ENCODE measurements around the gene ATP13A2. TPM values are rescaled to one million over a fixed set of nuclear protein-coding genes. Genes with fewer than 3 reads are reported as not detected.

ATP13A2 gene, protein sequence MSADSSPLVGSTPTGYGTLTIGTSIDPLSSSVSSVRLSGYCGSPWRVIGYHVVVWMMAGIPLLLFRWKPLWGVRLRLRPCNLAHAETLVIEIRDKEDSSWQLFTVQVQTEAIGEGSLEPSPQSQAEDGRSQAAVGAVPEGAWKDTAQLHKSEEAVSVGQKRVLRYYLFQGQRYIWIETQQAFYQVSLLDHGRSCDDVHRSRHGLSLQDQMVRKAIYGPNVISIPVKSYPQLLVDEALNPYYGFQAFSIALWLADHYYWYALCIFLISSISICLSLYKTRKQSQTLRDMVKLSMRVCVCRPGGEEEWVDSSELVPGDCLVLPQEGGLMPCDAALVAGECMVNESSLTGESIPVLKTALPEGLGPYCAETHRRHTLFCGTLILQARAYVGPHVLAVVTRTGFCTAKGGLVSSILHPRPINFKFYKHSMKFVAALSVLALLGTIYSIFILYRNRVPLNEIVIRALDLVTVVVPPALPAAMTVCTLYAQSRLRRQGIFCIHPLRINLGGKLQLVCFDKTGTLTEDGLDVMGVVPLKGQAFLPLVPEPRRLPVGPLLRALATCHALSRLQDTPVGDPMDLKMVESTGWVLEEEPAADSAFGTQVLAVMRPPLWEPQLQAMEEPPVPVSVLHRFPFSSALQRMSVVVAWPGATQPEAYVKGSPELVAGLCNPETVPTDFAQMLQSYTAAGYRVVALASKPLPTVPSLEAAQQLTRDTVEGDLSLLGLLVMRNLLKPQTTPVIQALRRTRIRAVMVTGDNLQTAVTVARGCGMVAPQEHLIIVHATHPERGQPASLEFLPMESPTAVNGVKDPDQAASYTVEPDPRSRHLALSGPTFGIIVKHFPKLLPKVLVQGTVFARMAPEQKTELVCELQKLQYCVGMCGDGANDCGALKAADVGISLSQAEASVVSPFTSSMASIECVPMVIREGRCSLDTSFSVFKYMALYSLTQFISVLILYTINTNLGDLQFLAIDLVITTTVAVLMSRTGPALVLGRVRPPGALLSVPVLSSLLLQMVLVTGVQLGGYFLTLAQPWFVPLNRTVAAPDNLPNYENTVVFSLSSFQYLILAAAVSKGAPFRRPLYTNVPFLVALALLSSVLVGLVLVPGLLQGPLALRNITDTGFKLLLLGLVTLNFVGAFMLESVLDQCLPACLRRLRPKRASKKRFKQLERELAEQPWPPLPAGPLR
- total RNA-seq, result 16.4 TPM
- long read RNA-seq, transcript ATP13A2-203 (29 exons, 3,981 nt), result major isoform, 12 of 27 reads
- long read RNA-seq, transcript ATP13A2-201 (29 exons, 3,840 nt), result minor isoform, 7 of 27 reads
- long read RNA-seq, partial matches to known transcripts, result 5 of 27 reads
- long read RNA-seq, other reads (novel, unspliced or antisense), result 3 of 27 reads

DNA sequence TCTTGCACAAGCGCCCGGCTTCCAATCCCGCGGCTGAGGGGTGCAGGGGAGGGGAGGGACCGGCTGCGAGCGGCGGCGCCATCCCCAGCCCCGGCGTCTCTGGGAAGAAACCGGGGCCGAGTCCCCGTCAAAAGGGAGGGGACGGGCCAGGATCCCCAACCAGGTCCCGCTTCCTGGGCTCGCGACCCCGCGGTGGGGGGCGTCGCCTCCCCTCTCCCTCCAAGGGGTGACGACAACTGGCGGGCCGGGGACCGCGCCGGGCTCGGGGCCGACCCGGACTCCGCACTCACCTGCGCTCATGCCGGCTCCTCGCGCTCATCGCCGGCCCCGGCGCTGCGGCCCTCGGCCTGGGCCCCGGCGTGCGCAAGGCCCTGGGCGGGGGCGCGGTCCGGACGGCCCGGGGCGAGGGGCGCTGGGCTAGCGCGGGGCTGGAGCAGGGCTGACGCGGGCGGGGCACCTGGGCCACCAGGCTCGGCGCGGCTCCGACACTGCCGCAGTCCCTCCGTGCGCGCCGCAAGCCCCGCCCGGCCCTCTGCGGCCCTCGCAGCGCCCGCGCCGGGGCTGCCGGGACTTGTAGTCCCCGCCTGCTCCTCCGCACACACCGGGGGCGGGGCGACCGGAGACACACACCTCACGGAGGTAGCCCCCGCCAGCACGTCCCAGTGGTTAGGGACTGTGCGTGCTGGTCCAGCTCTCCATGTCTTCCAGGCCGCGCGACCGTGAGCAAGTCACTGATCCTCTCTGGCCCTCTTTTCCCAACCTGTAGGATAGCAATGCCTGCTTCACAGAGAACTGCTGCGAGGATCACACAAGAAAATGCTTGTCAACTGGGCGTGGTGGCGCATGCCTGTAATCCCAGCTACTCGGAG lies at the start of gene ATP13A2:
Gene ATP13A2, minus strand, starts transcription at position 490 of the 869 bp plus-strand sequence. Its CDS starts 190 bp downstream, at position 300.
- peak; percentile 95 for ATAC-seq
- intact Hi-C loops (cut with DNase I), result loop anchor here (5.0 kb wide), 2 partner anchors 41 to 49 kb away; partner anchors contain the start of gene SDHB
- peak; percentile 93 for DNase-seq (ENCODE audit: missing footprints)

DNA sequence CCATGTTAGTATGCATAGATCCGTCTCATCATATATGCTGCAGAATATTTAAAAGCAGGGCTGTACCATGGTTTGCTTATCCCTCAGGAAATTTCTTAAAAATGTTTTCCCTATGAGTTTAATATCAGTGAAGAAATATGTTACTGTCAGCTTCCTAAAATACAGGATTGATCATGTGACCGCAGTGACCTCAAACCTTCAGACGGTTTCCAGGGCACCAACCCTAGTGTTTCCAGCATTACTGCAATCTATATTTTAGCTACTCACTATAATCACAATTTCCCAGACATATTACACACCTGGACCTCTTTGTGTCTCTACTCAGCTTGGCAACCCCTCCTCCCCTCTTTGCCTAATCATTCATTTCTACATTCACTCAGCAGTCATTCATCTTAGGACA lies 49.8 kb upstream of the ATP13A2 start:
- intact Hi-C loops (cut with DNase I), result loop anchor here (5.0 to 10.0 kb wide), 2 partner anchors 273 to 346 kb away; no protein-coding TSS in a partner anchor
- no peak for DNase-seq (ENCODE audit: missing footprints)
- no peak for ATAC-seq

DNA sequence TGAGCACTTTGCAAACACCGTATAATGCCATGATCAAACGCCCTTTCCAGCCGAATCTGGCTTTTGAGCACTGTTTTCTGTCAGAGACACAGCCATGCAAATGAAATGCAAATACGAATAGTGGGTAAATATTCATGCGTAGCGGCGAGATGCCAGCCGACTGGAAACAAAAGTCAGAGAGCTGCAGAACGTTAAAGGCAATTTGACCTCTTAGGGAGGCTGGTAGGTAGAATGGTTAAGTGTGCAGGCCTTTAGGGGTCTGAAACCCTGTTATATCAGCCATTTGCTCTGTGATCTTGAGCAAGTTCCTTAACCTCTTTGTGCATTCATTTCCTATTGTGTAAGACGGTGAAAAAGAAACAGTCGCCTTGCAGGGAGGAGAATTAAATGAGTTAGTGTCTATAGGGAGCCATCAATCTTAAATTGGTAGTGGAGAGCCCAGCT lies 48.6 kb upstream of the ATP13A2 start:
- intact Hi-C loops (cut with DNase I), result loop anchor here (5.0 to 10.0 kb wide), 2 partner anchors 274 to 347 kb away; no protein-coding TSS in a partner anchor
- DNase-seq (ENCODE audit: missing footprints) (no peak), ATAC-seq (no peak)

DNA sequence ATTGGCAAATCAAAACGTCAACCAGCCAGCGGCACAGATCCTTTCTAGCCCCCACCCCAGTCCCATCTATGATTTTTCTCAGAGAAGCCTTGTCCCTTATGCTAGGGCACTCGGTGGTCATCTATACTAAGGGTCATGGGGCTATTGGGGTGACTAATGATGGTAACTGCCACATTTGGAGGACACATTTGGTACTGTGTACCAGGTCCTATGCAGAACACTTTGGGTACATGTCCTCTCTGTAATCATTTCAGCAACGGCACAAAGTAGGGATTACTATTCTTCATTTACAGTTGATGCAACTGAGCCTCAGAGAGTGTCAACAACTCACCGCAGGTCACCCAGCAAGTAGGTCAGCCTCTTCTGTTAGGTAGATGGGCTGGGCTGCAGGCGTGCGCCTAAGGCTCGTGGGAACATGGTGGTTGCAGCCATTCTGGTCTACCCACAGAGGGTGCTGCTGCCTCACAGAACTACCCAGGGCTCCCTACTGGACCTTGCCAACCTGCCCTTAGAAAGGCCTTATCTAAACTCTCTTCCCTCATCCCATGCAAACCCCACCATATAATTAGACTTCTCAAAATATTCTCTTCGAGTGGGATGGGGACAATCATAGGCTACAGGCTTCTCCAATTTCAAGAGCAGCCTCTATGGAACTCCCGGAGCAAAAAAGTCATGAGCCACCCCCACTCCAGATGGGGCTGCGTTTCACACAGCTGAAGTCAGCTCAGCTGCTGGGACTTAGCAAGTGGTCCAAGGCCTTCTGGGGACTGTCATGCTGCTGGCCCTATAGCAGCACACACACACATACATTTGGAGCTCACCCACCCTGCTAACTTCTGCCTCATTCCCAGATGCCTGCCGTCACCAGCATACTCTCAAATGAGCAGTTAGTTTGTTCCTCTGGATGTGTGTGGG lies 47.9 kb upstream of the ATP13A2 start:
- peak; percentile 85 for DNase-seq (ENCODE audit: missing footprints)
- intact Hi-C loops (cut with DNase I), result loop anchor here (1.0 to 10.0 kb wide), 3 partner anchors 178 to 348 kb away; no protein-coding TSS in a partner anchor
- peak; percentile 84 for ATAC-seq

DNA sequence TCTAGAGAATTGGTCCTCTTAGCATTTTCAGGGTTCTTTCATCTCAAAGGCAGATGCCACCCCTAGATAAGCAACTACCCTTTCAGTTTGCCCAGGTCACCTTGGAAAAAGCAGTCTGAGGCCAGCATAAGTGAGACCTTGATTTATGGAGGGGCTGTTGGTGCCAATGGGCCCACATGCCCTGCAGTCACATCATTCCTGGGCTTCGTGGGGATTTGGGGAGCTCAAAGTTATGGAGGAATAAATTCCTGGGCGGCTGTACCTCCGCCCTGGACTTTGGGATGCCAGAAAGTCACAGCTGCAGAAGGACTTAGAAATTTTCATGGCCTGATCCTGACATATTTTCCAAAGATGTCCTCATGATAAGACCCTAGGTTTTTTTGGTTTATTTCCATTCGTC lies 44.8 kb upstream of the ATP13A2 start:
- no peak for DNase-seq (ENCODE audit: missing footprints)
- intact Hi-C loops (cut with DNase I), result no loop called here
- no peak for ATAC-seq

DNA sequence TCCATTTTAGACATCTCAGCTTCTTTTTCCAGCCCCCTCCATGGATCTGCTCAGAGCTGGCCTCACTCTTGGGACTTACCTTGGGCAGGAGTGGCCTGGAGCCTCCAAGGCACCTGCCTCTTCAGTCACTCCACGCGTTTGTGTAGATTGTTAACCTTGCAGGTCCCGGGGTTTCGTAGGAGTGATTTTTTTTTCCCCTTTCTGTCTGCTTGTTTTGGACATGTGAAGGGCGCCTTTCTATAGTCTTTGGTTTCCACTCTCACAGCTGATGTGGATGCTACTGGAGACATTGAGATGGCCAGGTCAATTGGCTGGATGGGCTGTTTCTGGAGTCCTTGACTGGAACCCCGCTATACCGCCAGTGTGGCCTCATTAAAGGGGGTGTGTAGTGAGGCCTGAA lies 44.1 kb upstream of the ATP13A2 start:
- ATAC-seq (no peak), DNase-seq (ENCODE audit: missing footprints) (no peak)
- intact Hi-C loops (cut with DNase I), result no loop called here

DNA sequence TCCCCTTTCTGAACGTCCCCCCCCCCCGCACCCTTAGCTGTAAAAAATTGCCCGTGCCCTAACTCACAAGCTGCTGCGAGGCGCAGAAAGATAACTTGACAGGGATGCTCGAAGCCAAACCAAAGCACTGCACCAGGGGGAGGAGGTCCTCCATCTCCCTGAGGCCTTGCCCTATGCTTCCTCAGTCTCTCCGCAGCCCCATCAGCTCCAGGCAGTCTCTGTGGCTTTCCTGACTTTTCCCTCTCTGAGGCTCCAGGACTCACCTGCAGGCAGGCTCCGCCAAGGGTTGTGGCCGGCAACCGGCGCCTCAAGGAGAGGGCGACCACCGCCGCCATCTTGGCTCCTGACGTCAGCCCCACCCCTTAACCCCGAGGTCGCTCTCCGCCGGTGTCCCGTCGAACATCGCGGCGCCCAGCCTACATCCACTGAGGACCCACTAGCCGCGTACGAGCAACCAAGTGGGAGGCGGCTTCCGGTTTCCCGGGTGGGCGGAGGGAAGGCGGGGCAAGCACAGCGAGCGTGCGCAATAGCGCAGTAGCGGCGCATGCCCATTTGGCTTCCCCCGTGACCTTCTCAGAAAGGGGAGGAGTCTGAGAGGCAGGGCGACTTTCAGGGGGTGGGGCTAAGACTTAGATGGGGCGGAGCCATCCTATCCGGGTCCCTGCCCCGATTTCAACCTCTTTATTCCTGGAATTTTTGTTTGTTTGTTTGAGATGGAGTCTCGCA lies 42.1 kb upstream of the ATP13A2 start, which contains the start of gene SDHB:
Gene SDHB, minus strand, starts transcription at position 348 of the 726 bp plus-strand sequence. Its CDS starts 13 bp downstream, at position 335.
- peak; percentile 99 for DNase-seq (ENCODE audit: missing footprints)
- peak; percentile 99 for ATAC-seq
- intact Hi-C loops (cut with DNase I), result loop anchor here (5.0 kb wide), 1 partner anchor 42 kb away; the partner anchor contains the start of gene ATP13A2

DNA sequence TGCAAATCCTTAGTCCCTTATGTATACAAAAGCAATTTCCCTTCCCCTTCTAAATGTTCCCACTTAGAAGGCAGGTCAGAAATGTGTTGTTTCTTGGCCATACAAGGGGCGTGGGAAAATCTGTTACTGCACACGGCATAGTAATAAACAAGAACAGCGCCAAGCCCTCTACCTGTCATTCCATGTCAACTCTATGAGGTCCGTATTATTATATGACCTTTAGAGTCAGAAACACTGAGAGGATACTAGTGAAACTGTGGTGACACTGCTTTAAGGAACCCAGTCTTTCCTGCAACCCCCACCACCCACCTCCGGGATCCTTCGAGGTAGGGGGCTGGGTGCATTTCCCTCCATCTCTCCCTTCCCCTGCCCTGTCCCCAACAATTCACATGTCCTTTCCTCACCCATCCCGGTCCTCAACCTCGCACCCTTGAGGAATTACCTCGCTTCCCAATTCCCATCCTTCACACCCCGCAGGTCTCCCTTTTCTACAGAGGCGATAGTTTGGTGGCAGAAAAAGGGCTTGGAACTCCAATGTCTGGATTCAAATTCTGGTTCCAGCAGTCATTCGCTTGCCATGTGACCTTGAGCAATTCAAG lies 41.5 kb upstream of the ATP13A2 start:
- DNase-seq (ENCODE audit: missing footprints) (no peak), ATAC-seq (no peak)
- intact Hi-C loops (cut with DNase I), result loop anchor here (5.0 kb wide), 1 partner anchor 41 kb away; the partner anchor contains the start of gene ATP13A2

DNA sequence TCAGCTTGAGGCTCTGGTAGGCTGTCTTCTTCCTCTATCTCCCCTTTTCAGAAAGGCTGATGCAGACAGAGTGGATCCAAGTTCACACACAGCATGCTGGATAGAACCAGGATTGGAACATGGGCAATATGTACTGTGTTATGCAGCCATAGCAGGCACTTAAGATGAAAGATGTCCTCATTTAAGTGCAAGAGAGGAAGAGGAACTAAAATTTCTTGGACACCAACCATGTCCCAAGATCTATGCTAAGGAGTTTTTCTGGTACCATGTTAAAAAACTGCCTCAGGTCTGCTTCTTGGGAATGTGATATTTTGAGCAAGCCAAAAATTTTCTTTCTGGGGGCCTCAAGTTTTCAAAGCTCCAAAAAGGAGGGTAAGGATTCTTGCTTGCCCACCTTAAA lies 40.9 kb upstream of the ATP13A2 start:
- ATAC-seq, result no peak
- no peak for DNase-seq (ENCODE audit: missing footprints)
- intact Hi-C loops (cut with DNase I), result loop anchor here (5.0 kb wide), 1 partner anchor 40 kb away; the partner anchor contains the start of gene ATP13A2

DNA sequence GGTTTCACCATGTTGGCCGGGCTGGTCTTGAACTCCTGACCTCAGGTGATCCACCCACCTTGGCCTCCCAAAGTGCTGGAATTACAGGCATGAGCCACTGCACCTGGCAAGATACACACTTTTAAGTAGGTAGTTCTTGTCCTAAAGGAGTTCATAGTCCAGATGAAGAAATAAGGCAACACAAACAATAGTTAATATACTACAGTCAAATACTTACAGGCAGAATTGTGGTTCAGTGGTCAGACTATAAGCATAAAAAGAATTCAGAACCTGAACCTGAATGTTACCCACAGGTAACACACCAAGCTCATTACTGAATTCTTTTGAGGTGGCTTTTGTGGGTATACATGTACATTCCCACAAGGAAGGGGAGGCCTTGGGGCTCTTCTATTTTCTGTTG lies 40.3 kb upstream of the ATP13A2 start:
- intact Hi-C loops (cut with DNase I), result loop anchor here (5.0 kb wide), 1 partner anchor 40 kb away; the partner anchor contains the start of gene ATP13A2
- no peak for DNase-seq (ENCODE audit: missing footprints)
- no peak for ATAC-seq

DNA sequence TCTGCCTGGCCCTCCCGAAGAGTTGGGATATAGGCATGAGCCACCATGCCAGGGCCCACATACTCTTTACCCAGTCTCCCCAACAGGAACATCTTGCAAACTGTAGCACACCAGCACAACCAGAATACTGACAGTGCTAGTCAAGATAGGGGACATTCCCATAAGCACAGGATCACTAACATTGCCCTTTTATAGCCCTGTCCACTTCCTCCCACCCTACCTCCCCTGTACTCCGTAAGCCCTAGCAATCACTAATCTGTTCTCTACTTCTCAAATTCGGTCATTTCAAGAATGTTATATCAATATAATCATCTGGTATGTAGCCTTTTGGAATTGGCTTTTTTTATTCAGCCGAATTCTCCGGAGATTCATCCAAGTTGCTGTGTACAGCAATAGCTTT lies 36.2 kb upstream of the ATP13A2 start:
- DNase-seq (ENCODE audit: missing footprints), result no peak

DNA sequence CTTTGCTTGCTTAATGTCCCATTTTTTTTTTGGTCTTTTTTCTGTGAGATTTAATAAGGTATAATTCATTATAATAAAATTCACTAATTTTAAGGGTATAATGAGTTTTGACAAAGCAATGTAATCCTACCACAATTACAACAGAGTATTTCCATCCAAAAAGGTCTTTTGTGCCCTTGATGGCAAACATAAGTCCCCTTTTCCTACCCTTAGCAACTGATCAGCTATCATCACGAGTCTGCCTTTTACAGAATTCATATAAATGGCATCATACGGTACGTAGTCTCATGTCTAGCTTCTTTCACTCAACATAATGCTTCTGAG lies 34.6 kb upstream of the ATP13A2 start:
- no peak for DNase-seq (ENCODE audit: missing footprints)
- ATAC-seq, result no peak
- intact Hi-C loops (cut with DNase I), result loop anchor here (5.0 kb wide), 1 partner anchor 94 kb away; no protein-coding TSS in a partner anchor

More for the DNA sequence above, 36.2 kb upstream of the ATP13A2 start:
- ATAC-seq, result no peak
- intact Hi-C loops (cut with DNase I), result loop anchor here (5.0 kb wide), 1 partner anchor 96 kb away; no protein-coding TSS in a partner anchor

DNA sequence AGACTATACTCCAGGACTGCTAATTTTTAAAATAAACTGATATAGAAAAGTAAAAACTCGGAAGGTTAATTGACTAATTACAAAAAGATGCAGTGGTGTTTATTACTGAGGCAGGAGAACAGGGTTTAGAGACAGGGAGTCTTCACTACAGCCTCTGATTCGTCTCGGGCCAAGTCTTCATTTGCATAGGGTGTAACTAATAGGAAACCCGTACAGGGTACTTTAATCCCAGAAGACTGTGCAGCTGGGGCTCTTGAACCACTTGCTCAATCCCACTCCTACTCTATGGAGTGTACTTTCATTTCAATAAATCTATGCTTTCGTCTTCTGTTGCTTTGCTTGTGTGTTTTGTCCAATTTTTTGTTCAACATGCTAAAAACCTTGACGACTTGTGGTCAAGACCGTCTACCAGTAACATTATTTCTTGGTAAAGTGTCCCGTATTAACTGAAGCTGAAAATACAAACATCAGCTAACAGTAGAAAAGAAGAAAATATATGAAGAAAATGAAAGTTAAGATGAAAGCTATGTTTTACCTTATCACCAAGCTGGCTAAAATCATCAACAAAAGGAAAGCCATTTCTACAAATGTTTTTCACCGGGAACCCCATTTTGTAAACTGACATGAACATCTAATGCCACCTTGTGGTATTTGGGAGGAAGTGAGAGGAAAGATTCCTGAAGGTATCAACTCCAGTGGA lies 34.1 kb upstream of the ATP13A2 start:
- peak; percentile 80 for ATAC-seq
- no peak for DNase-seq (ENCODE audit: missing footprints)
- intact Hi-C loops (cut with DNase I), result loop anchor here (5.0 kb wide), 1 partner anchor 93 kb away; no protein-coding TSS in a partner anchor

DNA sequence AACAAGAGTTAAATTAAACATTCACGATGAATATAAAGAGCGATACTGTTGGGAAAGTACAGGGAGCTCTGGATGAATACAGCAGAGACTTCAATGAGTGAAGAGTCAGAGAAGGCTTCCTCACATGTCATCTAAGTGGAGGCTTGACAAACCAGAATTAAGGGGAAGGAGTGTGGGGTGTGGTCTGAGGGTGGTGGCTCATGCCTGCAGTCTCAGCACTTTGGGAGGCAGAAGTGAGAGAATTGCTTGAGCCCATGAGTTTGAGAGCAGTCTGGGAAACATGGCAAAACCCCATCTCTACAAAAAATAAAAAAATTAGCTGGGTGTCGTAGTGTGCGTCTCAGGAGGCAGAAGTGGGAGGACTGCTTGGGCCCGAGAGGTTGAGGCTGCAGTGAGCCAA lies 33.4 kb upstream of the ATP13A2 start:
- DNase-seq (ENCODE audit: missing footprints), result no peak
- ATAC-seq, result peak; percentile 61
- intact Hi-C loops (cut with DNase I), result loop anchor here (5.0 kb wide), 1 partner anchor 93 kb away; no protein-coding TSS in a partner anchor

Data from Right ventricle myocardium inferior (tissue), 1 donor.